Lower leg skin (tissue), 3 donors: Measurements from ENCODE around the gene FARS2.
"Not testable (repeated sequence)": the region's sequence is repeated elsewhere in the genome, so short reads cannot be mapped to it uniquely, and the experiment has no call there.

ENCODE experiments used
- POLR2A ChIP-seq, 2 donors: fragments of 450-650 bp; IDR thresholded peaks; one replicate each; pipeline ENCODE4 v1.6.1; 2016 to 2017; ENCODE audit warnings: antibody characterized with exemption in 2 of 2, mild to moderate bottlenecking in 1 of 2, moderate library complexity in 1 of 2
- TF ChIP-seq, protein P1 (sequence below), 3 donors: fragments of 450-650 bp; IDR thresholded peaks; one replicate each; pipeline ENCODE4 v1.5.1; 2016; ENCODE audit warnings: antibody characterized with exemption in 3 of 3, mild to moderate bottlenecking in 3 of 3, moderate library complexity in 2 of 3

DNA sequence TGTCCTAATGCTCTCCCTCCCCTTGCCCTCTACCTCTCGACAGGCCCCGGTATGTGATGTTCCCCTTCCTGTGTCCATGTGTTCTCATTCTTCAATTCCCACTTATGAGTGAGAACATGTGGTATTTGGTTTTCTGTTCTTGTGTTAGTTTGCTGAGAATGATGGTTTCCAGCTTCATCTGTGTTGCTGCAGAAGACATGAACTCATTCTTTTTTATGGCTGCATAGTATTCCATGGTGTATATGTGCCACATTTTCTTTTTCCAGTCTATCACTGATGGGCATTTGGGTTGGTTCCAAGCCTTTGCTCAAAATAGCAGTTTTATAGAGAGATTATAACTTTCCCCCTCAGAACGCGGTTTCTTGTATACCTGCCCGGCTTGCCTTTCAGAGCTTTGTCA is 422.4 kb downstream of the FARS2 start:
- TF ChIP-seq, protein P1, sequence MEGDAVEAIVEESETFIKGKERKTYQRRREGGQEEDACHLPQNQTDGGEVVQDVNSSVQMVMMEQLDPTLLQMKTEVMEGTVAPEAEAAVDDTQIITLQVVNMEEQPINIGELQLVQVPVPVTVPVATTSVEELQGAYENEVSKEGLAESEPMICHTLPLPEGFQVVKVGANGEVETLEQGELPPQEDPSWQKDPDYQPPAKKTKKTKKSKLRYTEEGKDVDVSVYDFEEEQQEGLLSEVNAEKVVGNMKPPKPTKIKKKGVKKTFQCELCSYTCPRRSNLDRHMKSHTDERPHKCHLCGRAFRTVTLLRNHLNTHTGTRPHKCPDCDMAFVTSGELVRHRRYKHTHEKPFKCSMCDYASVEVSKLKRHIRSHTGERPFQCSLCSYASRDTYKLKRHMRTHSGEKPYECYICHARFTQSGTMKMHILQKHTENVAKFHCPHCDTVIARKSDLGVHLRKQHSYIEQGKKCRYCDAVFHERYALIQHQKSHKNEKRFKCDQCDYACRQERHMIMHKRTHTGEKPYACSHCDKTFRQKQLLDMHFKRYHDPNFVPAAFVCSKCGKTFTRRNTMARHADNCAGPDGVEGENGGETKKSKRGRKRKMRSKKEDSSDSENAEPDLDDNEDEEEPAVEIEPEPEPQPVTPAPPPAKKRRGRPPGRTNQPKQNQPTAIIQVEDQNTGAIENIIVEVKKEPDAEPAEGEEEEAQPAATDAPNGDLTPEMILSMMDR (IDR thresholded peaks at IDR 0.05): not testable (repeated sequence)
- not testable (repeated sequence) for TF ChIP-seq POLR2A (IDR thresholded peaks at IDR 0.05)
